ENCODE results near the gene MOB2. TPM values are rescaled to one million over a fixed set of nuclear protein-coding genes. Genes with fewer than 3 reads are reported as not detected.

MOB2 gene
- total RNA-seq, 2 donors from 2014 or later = 30.7 to 31.0 TPM

DNA sequence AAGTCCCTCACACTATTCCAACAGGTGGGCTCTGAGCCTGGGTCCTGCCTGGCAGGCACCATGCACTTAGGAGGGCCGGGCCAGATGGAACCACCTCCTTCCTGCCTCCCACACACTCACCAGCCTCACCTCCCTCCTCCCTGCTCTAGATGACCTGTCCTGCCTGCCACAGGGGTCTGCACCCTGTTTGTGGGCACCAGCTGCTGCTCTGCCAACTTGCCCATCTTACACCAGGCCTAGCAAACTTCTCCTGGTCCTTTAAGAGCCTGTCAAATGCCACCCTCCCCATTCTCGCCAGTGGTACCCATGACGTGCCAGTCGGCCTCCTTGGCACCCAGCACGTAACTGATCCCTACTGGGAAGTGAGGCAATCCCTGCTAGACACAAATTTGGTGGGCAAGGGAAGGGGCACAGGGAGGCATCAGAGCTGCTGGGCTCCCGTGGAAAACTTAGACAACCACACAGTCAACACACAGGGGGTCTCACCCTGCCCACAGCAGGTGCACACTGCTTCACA is 3.1 kb downstream of the MOB2 start:
- H3K4me1 Mint-ChIP-seq (ENCODE audit: low read depth) = peaks cover 8% of the 10 kb centered on the region
- H3K27ac Mint-ChIP-seq = no peak overlapping the region
- no peak for DNase-seq

DNA sequence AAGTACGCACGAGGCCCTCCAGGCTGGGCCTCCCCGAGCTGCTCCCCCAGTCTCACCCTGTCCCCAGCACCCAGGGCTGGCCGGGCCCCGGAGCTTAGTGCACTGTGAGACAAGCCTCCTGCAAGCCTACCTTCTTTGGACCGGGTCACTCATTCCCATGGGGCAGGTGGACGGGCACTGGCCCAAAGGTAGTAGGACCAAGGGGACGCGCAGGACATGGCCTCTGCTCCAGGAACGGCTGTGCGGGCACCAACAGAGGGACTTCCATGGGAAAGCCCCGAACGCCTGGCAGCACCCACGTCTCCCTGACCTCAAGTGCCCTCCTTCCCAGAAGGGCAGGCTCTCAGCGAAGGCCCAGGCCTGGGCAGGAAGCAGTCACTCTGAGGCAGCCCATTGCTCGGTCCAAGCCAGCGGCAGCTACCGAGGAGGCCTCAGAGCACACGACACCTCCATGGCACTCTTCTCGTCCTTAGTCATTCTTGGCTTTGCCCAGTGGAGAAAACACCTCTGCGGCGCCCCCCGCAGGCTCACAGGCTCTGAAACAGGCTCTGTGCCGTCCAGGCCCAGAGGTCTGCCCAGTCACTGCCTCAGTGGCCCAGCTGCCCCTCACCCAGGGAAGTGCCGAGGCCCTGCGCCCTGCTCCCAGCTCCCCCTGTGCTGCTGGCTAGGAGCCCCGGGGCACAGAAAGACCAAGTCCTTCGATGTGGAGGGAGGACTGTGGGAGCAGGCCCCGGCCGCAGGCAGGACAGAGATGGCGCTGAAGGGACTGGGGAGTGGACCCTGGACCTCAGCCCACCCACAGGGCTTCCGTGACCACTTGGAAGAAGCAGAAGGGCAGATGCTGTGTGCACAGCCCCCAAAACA is 3.8 kb downstream of the MOB2 start:
- H3K4me3 Mint-ChIP-seq = no peak overlapping the region
- no peaks in the 10 kb centered on the region for H3K9me3 Mint-ChIP-seq
- H3K27ac Mint-ChIP-seq = no peak overlapping the region
- ATAC-seq (replicated peaks in 1 of 2) (no peak), DNase-seq (no peak)
- H3K27me3 Mint-ChIP-seq (ENCODE audit: low read depth) = no peaks in the 10 kb centered on the region
- H3K36me3 Mint-ChIP-seq (ENCODE audit: insufficient read depth in 2 of 2) = peaks cover 0 to 1% of the 10 kb centered on the region in 2 donors
- peaks cover 8% of the 10 kb centered on the region for H3K4me1 Mint-ChIP-seq (ENCODE audit: low read depth)

More for the DNA sequence above, 3.1 kb downstream of the MOB2 start:
- ATAC-seq (replicated peaks in 1 of 2) = no peak
- no peaks in the 10 kb centered on the region for H3K27me3 Mint-ChIP-seq (ENCODE audit: low read depth)
- H3K4me3 Mint-ChIP-seq = no peak overlapping the region
- no peaks in the 10 kb centered on the region for H3K9me3 Mint-ChIP-seq
- peaks cover 0 to 1% of the 10 kb centered on the region in 2 donors for H3K36me3 Mint-ChIP-seq (ENCODE audit: insufficient read depth in 2 of 2)

DNA sequence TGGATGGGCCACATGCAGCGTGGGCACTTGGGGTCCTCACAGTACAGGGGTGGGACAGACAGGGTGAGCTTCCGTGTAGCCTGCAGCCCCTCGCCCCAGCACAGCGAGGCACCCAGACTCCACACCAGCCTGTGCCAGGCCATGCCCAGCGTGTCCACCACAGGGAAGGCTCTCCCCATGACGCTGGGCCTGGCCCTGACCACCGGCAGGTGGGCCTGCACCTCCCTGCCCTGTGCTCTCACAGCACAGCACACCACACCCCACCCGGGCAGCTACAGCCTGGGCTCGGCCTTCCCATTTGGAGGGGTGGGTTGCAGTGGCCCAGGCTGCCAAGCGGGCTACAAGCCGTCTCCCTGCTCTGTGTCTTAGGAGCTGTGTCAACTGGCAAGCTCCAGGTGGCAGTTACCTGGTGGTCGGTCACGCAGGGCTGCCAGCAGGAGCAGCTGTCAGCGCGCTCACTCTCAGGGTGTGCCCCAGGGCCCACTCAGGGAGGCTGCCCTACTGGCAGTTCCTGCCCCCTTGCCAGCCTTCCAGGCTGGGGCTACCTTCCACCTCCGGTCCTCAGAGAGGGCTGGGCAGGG is 4.6 kb downstream of the MOB2 start:
- H3K9me3 Mint-ChIP-seq = no peaks in the 10 kb centered on the region
- DNase-seq = no peak
- no peak for ATAC-seq (replicated peaks in 1 of 2)

DNA sequence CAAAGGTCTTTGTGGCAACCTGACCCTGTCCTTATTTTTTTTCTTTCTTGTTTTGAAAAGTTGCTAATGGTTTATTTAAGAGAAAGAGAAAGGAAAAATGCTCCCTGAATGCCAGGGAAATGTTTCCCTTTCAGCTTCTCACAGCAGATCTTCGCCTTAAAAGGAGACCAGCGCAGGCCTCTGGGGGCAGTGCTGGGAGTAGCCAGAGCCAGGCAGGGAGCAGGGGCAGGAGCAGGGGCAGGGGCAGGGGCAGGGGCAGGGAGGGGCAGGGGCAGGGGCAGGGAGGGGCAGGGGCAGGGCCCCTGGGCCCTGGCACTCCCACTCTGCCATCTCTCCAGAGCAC is 5.1 kb downstream of the MOB2 start:
- no peaks in the 10 kb centered on the region for H3K9me3 Mint-ChIP-seq
- H3K27ac Mint-ChIP-seq = no peak overlapping the region
- no peak overlapping the region for H3K4me3 Mint-ChIP-seq
- ATAC-seq (replicated peaks in 1 of 2) (no peak), DNase-seq (no peak)
- H3K27me3 Mint-ChIP-seq (ENCODE audit: low read depth) = no peaks in the 10 kb centered on the region
- H3K4me1 Mint-ChIP-seq (ENCODE audit: low read depth) = peaks cover 8% of the 10 kb centered on the region
- H3K36me3 Mint-ChIP-seq (ENCODE audit: insufficient read depth in 2 of 2) = peaks cover 0 to 2% of the 10 kb centered on the region in 2 donors

More for the DNA sequence above, 4.6 kb downstream of the MOB2 start:
- Mint-ChIP-seq H3K4me1 (ENCODE audit: low read depth) (peaks cover 8% of the 10 kb centered on the region), H3K36me3 (ENCODE audit: insufficient read depth in 2 of 2) (peaks cover 0 to 1% of the 10 kb centered on the region in 2 donors), H3K27me3 (ENCODE audit: low read depth) (no peaks in the 10 kb centered on the region), H3K4me3 (no peak overlapping the region), H3K27ac (no peak overlapping the region)

DNA sequence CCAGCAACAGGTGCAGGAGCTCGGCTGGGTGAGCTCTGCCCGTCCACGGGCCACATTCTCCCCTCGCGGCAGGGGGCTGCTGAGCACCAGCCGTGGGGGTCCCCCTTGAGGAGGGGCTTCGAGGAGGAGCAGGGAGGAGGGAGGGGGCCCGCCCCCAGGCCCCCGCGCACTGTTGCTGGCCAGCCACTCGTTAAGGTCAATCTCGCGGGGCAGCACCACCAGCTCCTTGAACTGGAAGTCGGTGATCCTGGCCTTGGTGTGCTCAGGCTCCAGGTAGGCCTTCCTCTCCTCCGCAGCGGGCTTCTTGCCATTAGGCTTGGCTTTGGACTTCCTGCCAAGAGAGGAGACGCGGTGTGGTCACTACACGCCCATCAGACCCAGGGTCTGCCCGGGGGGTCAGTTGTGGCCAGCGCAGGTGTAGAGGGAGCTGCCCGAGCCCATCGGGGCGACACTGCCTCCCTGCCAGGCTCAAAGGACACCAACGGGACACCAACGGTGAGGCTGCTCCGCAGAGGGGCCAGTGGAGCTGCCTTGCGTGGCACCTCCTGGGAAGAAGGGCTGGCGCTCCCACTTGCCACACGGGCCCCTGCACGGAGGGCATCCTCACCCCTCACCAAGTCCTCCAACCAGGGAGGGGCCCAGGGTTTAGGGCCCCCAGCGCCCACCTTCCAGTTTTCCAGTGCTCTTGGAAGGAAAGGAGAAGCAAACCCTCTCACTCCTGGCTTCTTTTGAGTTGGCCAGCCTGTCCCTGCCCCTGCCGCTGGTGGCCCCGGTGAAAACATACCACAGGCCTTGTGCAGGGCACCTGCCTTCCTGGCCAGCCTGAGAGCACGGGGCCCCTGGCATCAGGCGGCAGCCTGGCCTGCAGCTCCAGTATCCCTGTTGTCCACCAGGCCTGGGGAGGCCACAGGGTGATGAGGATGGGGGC is 5.8 kb downstream of the MOB2 start:
- Mint-ChIP-seq H3K4me3 (no peak overlapping the region), H3K27me3 (ENCODE audit: low read depth) (no peaks in the 10 kb centered on the region), H3K4me1 (ENCODE audit: low read depth) (peaks cover 8% of the 10 kb centered on the region), H3K27ac (no peak overlapping the region), H3K36me3 (ENCODE audit: insufficient read depth in 2 of 2) (peaks cover 0 to 4% of the 10 kb centered on the region in 2 donors), H3K9me3 (no peaks in the 10 kb centered on the region)
- ATAC-seq (replicated peaks in 1 of 2) (no peak), DNase-seq (no peak)

DNA sequence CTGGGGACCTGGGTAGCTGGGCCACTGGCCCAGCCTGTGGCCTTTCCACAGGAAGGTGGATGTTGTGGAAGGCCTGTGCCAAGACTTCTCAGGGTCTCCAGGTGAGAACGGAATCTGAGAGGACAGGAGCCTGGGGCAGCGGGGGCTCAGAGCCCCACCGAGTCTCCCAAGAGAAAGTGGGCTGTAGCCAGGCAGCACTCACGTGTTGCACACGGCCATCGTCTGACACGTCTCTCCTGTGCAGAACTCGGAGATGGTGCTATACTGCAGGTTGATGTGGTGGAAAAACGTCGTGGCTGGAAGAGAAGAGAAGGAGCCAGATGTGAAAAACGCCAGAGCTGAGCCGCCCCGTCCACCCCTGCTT is 6.4 kb downstream of the MOB2 start:
- Mint-ChIP-seq H3K27me3 (ENCODE audit: low read depth) (no peaks in the 10 kb centered on the region), H3K4me1 (ENCODE audit: low read depth) (peaks cover 2% of the 10 kb centered on the region), H3K36me3 (ENCODE audit: insufficient read depth in 2 of 2) (peaks cover 0 to 4% of the 10 kb centered on the region in 2 donors), H3K4me3 (no peak overlapping the region), H3K9me3 (no peaks in the 10 kb centered on the region), H3K27ac (no peak overlapping the region)
- ATAC-seq (replicated peaks in 1 of 2) (no peak), DNase-seq (no peak)

DNA sequence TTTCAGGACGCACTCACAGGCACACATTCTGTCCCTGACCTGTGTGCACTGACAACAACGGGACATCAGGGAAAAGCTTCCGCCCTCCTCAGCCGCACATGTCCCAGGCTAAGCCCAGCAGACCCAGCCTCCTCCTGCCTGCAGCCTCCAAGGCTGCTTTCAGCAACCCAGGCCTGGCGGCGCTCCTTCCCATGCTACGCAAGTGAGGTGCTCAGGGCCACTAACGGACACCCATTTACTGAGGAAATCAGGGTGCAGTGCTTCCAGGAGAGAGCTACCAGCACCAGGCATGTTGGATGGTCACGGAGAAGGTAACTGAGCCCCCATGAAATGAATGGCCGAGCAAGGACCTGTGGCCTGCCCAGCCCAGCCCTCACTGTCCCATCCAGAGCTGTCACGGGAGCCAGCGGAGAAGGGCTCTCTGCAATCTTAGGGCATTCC is 6.9 kb downstream of the MOB2 start:
- Mint-ChIP-seq H3K4me1 (ENCODE audit: low read depth) (no peaks in the 10 kb centered on the region), H3K27me3 (ENCODE audit: low read depth) (no peaks in the 10 kb centered on the region), H3K4me3 (no peak overlapping the region)

DNA sequence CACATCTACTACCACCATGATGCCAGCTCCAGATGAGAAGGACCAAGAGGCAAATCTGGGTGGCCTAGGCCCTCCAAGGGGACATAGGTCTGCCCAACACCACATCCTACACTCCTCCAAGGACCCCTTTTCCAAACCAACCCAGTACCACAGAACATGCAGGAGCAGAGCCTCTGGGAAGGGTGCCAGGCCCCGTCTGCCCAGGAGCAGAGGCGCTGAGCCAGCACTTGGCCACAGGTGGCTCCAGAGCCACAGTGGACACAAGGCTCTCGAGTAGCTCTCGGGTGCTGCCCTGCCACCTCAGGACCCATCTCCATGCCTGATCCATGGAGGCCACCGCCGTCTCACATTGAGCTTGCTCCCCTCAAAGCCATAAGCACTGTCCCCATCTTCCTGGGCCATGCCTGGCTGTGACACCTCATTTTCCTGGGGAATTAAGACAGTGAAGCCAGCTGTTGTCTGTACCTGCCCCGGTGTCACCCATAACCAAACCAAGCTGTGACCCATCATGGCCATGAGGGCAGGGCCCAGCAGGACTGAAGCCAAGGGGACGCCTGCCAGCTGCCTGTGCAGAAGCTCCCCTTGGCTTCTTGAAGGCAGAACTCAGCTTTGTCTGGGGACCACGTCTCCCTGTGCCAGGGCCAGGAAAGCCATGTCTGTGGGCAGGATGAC is 7.4 kb downstream of the MOB2 start:
- Mint-ChIP-seq H3K27me3 (ENCODE audit: low read depth) (no peaks in the 10 kb centered on the region), H3K9me3 (no peaks in the 10 kb centered on the region), H3K27ac (no peak overlapping the region), H3K36me3 (ENCODE audit: insufficient read depth in 2 of 2) (peaks cover 0 to 4% of the 10 kb centered on the region in 2 donors), H3K4me1 (ENCODE audit: low read depth) (no peaks in the 10 kb centered on the region), H3K4me3 (no peak overlapping the region)
- no peak for DNase-seq
- ATAC-seq (replicated peaks in 1 of 2) = no peak

More for the DNA sequence above, 6.9 kb downstream of the MOB2 start:
- no peak for DNase-seq
- Mint-ChIP-seq H3K9me3 (no peaks in the 10 kb centered on the region), H3K36me3 (ENCODE audit: insufficient read depth in 2 of 2) (peaks cover 0 to 4% of the 10 kb centered on the region in 2 donors), H3K27ac (no peak overlapping the region)
- no peak for ATAC-seq (replicated peaks in 1 of 2)

DNA sequence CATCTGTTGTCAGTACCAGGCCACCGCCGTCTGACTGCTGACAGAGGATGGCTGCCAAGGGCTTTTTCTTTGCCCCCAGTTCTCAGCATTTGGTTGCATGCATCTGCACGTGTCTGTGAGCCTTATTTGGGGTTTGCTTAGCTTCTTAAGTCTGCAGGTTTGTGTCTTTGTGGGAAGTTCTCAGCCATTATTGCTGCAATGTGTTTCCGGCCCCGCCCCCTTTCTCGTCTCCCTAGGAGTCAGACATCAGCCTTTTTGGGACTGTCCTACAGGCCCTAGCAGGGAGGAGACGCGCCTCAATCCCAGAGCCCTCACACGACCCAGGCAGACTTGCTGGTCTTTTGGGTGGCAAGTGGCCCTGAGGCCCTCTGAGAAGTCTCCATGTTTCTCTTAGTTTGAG is 8.0 kb downstream of the MOB2 start:
- no peak for DNase-seq
- H3K27me3 Mint-ChIP-seq (ENCODE audit: low read depth) = no peaks in the 10 kb centered on the region

DNA sequence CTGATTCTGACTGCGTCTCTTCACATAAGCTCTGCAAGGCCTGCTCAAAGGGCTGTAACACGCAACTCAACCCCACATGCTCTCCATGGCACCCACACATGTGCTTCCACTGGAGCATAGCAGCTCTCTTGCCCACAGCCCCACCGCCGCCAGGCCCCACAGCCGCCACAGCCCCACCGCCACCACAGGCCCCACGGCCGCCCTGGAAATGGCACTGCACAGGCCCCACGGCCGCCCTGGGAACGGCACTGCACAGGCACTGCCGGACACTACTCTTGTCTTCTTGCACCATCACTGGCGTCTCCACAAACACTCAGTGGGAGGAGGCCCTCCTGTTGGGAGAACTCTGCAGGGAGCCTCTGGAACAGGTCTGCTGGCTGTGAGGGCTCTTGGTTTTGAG is 8.6 kb downstream of the MOB2 start:
- H3K27me3 Mint-ChIP-seq (ENCODE audit: low read depth) = no peaks in the 10 kb centered on the region
- no peak for DNase-seq
- H3K4me3 Mint-ChIP-seq = no peak overlapping the region
- no peaks in the 10 kb centered on the region for H3K4me1 Mint-ChIP-seq (ENCODE audit: low read depth)
- H3K9me3 Mint-ChIP-seq = no peaks in the 10 kb centered on the region
- H3K36me3 Mint-ChIP-seq (ENCODE audit: insufficient read depth in 2 of 2) = peaks cover 0 to 4% of the 10 kb centered on the region in 2 donors
- H3K27ac Mint-ChIP-seq = peak overlapping the region; percentile 25
- no peak for ATAC-seq (replicated peaks in 1 of 2)

More for the DNA sequence above, 8.0 kb downstream of the MOB2 start:
- H3K4me3 Mint-ChIP-seq = no peak overlapping the region
- H3K27ac Mint-ChIP-seq = no peak overlapping the region
- H3K9me3 Mint-ChIP-seq = no peaks in the 10 kb centered on the region
- peaks cover 0 to 4% of the 10 kb centered on the region in 2 donors for H3K36me3 Mint-ChIP-seq (ENCODE audit: insufficient read depth in 2 of 2)
- no peaks in the 10 kb centered on the region for H3K4me1 Mint-ChIP-seq (ENCODE audit: low read depth)
- no peak for ATAC-seq (replicated peaks in 1 of 2)

DNA sequence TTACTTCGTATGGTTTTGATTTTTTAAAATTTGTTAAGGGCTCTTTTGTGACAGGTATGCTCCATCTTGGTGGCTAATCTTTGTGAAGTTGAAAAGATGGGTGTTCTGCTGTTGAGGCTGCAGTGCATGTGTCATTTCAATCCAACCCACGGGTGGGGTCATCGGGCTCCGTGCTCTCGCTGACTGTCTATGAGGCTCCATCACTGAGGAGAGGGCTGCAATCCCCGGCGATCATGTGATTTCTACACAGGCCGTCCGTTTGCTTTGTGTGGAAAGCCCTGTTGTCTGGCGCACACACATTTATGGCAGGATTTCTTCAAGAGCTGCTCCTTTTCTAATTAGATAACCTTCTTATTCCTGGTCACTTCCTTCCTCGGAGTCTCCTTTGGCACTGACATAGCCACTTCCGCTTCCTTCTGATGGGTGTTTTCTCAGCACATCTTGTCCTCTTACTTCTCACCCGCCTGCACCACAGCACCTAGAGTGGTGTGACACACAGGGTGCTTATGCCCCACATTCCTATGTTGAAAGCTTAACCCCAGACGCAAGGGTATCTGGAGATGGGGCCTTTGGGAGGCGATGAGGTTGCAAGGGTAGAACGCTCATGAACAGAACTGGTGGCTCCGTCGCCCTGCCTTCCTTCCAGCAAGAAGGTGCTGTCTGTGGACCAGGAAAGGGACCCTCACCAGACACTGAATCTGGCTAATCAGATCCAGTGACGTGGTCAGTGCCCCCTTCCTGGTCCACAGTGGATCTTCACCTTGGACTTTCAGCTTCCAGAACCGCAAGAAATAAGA is 9.4 kb downstream of the MOB2 start:
- H3K27ac Mint-ChIP-seq = no peak overlapping the region
- no peaks in the 10 kb centered on the region for H3K4me1 Mint-ChIP-seq (ENCODE audit: low read depth)
- ATAC-seq (replicated peaks in 1 of 2) = no peak
- H3K27me3 Mint-ChIP-seq (ENCODE audit: low read depth) = no peaks in the 10 kb centered on the region
- H3K9me3 Mint-ChIP-seq = no peaks in the 10 kb centered on the region
- no peak overlapping the region for H3K4me3 Mint-ChIP-seq
- peaks cover 0 to 4% of the 10 kb centered on the region in 2 donors for H3K36me3 Mint-ChIP-seq (ENCODE audit: insufficient read depth in 2 of 2)
- DNase-seq = no peak

DNA sequence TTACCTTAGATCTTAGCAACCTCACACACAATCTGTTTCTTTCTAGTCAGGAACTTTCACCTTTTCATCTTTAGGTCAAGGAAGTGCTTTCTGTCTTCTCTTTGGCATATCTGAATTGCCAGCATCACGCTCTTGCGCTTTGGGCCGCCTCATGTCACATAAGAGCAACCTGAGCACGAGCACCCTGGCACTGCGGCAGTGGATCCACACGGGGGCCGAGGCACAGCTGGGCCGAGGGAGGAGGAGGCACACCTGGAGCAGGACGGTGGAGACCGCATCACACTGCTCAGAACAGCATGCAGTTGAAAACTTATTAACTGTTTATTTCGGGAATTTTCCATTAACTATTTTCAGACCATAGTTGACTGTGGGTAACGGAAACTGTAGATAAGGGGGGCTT is 10.7 kb downstream of the MOB2 start:
- Mint-ChIP-seq H3K4me1 (ENCODE audit: low read depth) (no peaks in the 10 kb centered on the region), H3K36me3 (ENCODE audit: insufficient read depth in 2 of 2) (peaks cover 0 to 4% of the 10 kb centered on the region in 2 donors), H3K4me3 (no peak overlapping the region), H3K9me3 (no peaks in the 10 kb centered on the region), H3K27me3 (ENCODE audit: low read depth) (no peaks in the 10 kb centered on the region), H3K27ac (no peak overlapping the region)
- ATAC-seq (replicated peaks in 1 of 2) (no peak), DNase-seq (no peak)
